ENCODE data around the gene HIGD1A.

The HIGD1A gene

GRCh38 chr3:42749753-42750231, 54.5 kb downstream of the HIGD1A start:
- Histone ChIP-seq H3K27ac (ENCODE audit: low read depth, low read length) (no peak overlapping the region), H3F3A (ENCODE audit: insufficient read depth) (no peaks in the 10 kb centered on the region), H3K36me3 (ENCODE audit: low read length) (no peaks in the 10 kb centered on the region), H3K79me2 (ENCODE audit: insufficient read depth, low read length) (no peaks in the 10 kb centered on the region), H3K27me3 (ENCODE audit: low read length) (peaks cover 3% of the 10 kb centered on the region; the same call in 1 of the 2 replicates), H3K4me3 (ENCODE audit: insufficient read depth, low read length, poor library complexity, severe bottlenecking) (no peak overlapping the region), H3K4me2 (ENCODE audit: low read depth, low read length, poor library complexity, severe bottlenecking) (no peak overlapping the region), H3K9ac (ENCODE audit: low read length) (no peak overlapping the region), H3K9me3 (ENCODE audit: insufficient read depth, low read length) (no peaks in the 10 kb centered on the region), H2AFZ (ENCODE audit: low read depth, low read length, severe bottlenecking) (no peak overlapping the region), H3K9me2 (replicated peaks; ENCODE audit: insufficient read depth, low read length) (no peaks in the 10 kb centered on the region), H4K20me1 (ENCODE audit: low read depth, low read length) (no peaks in the 10 kb centered on the region)
- TF ChIP-seq EZH2phosphoT487 (conservative IDR thresholded peaks at IDR 0.05; ENCODE audit: low read length): no peak
- TF ChIP-seq, protein P1, sequence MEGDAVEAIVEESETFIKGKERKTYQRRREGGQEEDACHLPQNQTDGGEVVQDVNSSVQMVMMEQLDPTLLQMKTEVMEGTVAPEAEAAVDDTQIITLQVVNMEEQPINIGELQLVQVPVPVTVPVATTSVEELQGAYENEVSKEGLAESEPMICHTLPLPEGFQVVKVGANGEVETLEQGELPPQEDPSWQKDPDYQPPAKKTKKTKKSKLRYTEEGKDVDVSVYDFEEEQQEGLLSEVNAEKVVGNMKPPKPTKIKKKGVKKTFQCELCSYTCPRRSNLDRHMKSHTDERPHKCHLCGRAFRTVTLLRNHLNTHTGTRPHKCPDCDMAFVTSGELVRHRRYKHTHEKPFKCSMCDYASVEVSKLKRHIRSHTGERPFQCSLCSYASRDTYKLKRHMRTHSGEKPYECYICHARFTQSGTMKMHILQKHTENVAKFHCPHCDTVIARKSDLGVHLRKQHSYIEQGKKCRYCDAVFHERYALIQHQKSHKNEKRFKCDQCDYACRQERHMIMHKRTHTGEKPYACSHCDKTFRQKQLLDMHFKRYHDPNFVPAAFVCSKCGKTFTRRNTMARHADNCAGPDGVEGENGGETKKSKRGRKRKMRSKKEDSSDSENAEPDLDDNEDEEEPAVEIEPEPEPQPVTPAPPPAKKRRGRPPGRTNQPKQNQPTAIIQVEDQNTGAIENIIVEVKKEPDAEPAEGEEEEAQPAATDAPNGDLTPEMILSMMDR (IDR thresholded peaks at IDR 0.05; ENCODE audit: insufficient read depth, low read length, poor library complexity, severe bottlenecking): no peak

- Histone ChIP-seq H3K9me2 (replicated peaks; ENCODE audit: insufficient read depth, low read length) (no peaks in the 10 kb centered on the region), H4K20me1 (ENCODE audit: low read depth, low read length) (no peaks in the 10 kb centered on the region), H3K4me2 (ENCODE audit: low read depth, low read length, poor library complexity, severe bottlenecking) (no peak overlapping the region), H2AFZ (ENCODE audit: low read depth, low read length, severe bottlenecking) (no peak overlapping the region), H3K36me3 (ENCODE audit: low read length) (no peaks in the 10 kb centered on the region), H3K9me3 (ENCODE audit: insufficient read depth, low read length) (no peaks in the 10 kb centered on the region), H3K9ac (ENCODE audit: low read length) (no peak overlapping the region), H3K27ac (ENCODE audit: low read depth, low read length) (no peak overlapping the region), H3K79me2 (ENCODE audit: insufficient read depth, low read length) (no peaks in the 10 kb centered on the region), H3F3A (ENCODE audit: insufficient read depth) (no peaks in the 10 kb centered on the region), H3K4me3 (ENCODE audit: insufficient read depth, low read length, poor library complexity, severe bottlenecking) (no peak overlapping the region), H3K27me3 (ENCODE audit: low read length) (peaks cover 3% of the 10 kb centered on the region; the same call in 1 of the 2 replicates)
- TF ChIP-seq, protein P1 (IDR thresholded peaks at IDR 0.05; ENCODE audit: insufficient read depth, low read length, poor library complexity, severe bottlenecking): no peak
- no peak for TF ChIP-seq EZH2phosphoT487 (conservative IDR thresholded peaks at IDR 0.05; ENCODE audit: low read length)
These were observed 55.1 kb downstream of the HIGD1A start for GRCh38 chr3:42749025-42749752.

GRCh38 chr3:42747581-42747980, 56.7 kb downstream of the HIGD1A start:
- TF ChIP-seq, protein P1 (IDR thresholded peaks at IDR 0.05; ENCODE audit: insufficient read depth, low read length, poor library complexity, severe bottlenecking): no peak
- TF ChIP-seq EZH2phosphoT487 (conservative IDR thresholded peaks at IDR 0.05; ENCODE audit: low read length): no peak
- no peaks in the 10 kb centered on the region for H3K9me3 ChIP-seq (ENCODE audit: insufficient read depth, low read length)
- no peak overlapping the region for H3K9ac ChIP-seq (ENCODE audit: low read length)

More at GRCh38 chr3:42747581-42747980, 56.7 kb downstream of the HIGD1A start:
- Histone ChIP-seq H3F3A (ENCODE audit: insufficient read depth) (no peaks in the 10 kb centered on the region), H3K27ac (ENCODE audit: low read depth, low read length) (no peak overlapping the region), H3K4me3 (ENCODE audit: insufficient read depth, low read length, poor library complexity, severe bottlenecking) (no peak overlapping the region), H3K27me3 (ENCODE audit: low read length) (no peaks in the 10 kb centered on the region), H3K4me2 (ENCODE audit: low read depth, low read length, poor library complexity, severe bottlenecking) (no peak overlapping the region), H3K36me3 (ENCODE audit: low read length) (no peaks in the 10 kb centered on the region), H3K79me2 (ENCODE audit: insufficient read depth, low read length) (no peaks in the 10 kb centered on the region), H4K20me1 (ENCODE audit: low read depth, low read length) (no peaks in the 10 kb centered on the region), H2AFZ (ENCODE audit: low read depth, low read length, severe bottlenecking) (no peak overlapping the region), H3K9me2 (replicated peaks; ENCODE audit: insufficient read depth, low read length) (no peaks in the 10 kb centered on the region)
